A549 (cell line): ENCODE measurements around the gene RNPS1. TPM values are rescaled to one million over a fixed set of nuclear protein-coding genes. Genes with fewer than 3 reads are reported as not detected.
"Not testable (repeated sequence)": the region's sequence is repeated elsewhere in the genome, so short reads cannot be mapped to it uniquely, and the experiment has no call there.

Source experiments
- ATAC-seq, 2 experiments: fragments of 200-7000 bp in 1 of 2; fragments of >200 bp in 1 of 2; cut with Nextera tagmentation in 1 of 2; cut with Tn5 transposase in 1 of 2; 3 replicates each; pipeline versions ENCODE4 v1.8.0 to v1.9.1; 2018 to 2020; ENCODE audit warnings: mild to moderate bottlenecking in 1 of 2, moderate library complexity in 1 of 2
- CTCF ChIA-PET: fragments of 300-600 bp; sonication (Branson Sonifier 250); formaldehyde crosslinking; extraction: SDS; loops from one replicate; lab custom pipeline; 2021; ENCODE audit warnings: antibody characterized with exemption, inconsistent platforms; lab: Yijun Ruan, JAX
- POLR2A ChIA-PET: fragments of 350-600 bp; formaldehyde crosslinking; extraction: SDS; loops from one replicate; lab custom pipeline; 2021; ENCODE audit warnings: antibody characterized with exemption, inconsistent platforms; lab: Yijun Ruan, JAX
- DNase-seq, 2 experiments: peaks; one replicate each; pipeline versions ENCODE4 v3.0.0 to v3.0.0-alpha.2; 2011 to 2016; ENCODE audit warnings: low read depth in 1 of 2, low spot score in 1 of 2
- FAIRE-seq: peaks from 2 replicates; lab custom pipeline; 2011; peaks lifted over from hg19 to GRCh38; lab: Jason Lieb, UNC
- H3K27ac ChIP-seq, 2 experiments: fragments of >200 bp; sonication (Bioruptor Twin); formaldehyde crosslinking; 3 replicates each; pipeline ENCODE4 v1.5.1; 2016 to 2017
- H3K4me1 ChIP-seq: fragments of >200 bp; sonication (Bioruptor Twin); formaldehyde crosslinking; 3 replicates; pipeline ENCODE4 v1.6.1; 2016
- H3K4me2 ChIP-seq: fragments of >200 bp; sonication (Bioruptor Twin); formaldehyde crosslinking; 3 replicates; pipeline ENCODE4 v1.6.1; 2016
- H3K4me3 ChIP-seq: fragments of >200 bp; sonication (Bioruptor Twin); formaldehyde crosslinking; 3 replicates; pipeline ENCODE4 v1.5.1; 2016
- H3K9me3 ChIP-seq: fragments of >200 bp; sonication (Bioruptor Twin); formaldehyde crosslinking; 3 replicates; pipeline ENCODE4 v1.6.1; 2016
- BCL3 ChIP-seq: fragments of >200 bp; sonication (Bioruptor Twin); formaldehyde crosslinking; IDR thresholded peaks from 3 replicates; pipeline ENCODE4 v1.6.1; 2016
- BHLHE40 ChIP-seq: IDR thresholded peaks from 2 replicates; pipeline ENCODE4 v1.6.1; 2012; ENCODE audit warnings: low read depth, low read length, inconsistent platforms
- CBX2 ChIP-seq: fragments of 200-600 bp; sonication (generic); IDR thresholded peaks from 2 replicates; pipeline ENCODE4 v1.6.1; 2016; ENCODE audit warnings: low read depth, mild to moderate bottlenecking, borderline replicate concordance
- CTCF ChIP-seq: fragments of >200 bp; sonication (Bioruptor Twin); formaldehyde crosslinking; IDR thresholded peaks from 3 replicates; pipeline ENCODE4 v1.5.1; 2016
- EHMT2 ChIP-seq: fragments of 200-600 bp; sonication (generic); IDR thresholded peaks from 2 replicates; pipeline ENCODE4 v1.6.1; 2016; ENCODE audit warnings: antibody characterized with exemption, low read depth, mild to moderate bottlenecking, moderate library complexity
- GATA3 ChIP-seq: IDR thresholded peaks from 2 replicates; pipeline ENCODE4 v1.6.1; 2012; ENCODE audit warnings: borderline replicate concordance
- HOXA7 ChIP-seq: fragments of 250-450 bp; sonication (Bioruptor Pico); IDR thresholded peaks from 2 replicates; pipeline ENCODE4 v1.5.0; 2020; ENCODE audit warnings: mild to moderate bottlenecking, moderate library complexity
- KDM1A ChIP-seq: fragments of 200-600 bp; sonication (generic); IDR thresholded peaks from 2 replicates; pipeline ENCODE4 v1.6.1; 2016; ENCODE audit warnings: low read depth, mild to moderate bottlenecking
- MAFK ChIP-seq: fragments of 450-650 bp; IDR thresholded peaks from 2 replicates; pipeline ENCODE4 v1.6.1; 2014; ENCODE audit not compliant: partially characterized antibody
- MYC ChIP-seq: IDR thresholded peaks from 2 replicates; pipeline ENCODE4 v1.6.1; 2012; ENCODE audit warnings: mild to moderate bottlenecking, inconsistent platforms, low read length, improper control_type of control experiment, borderline replicate concordance
- PBX3 ChIP-seq: IDR thresholded peaks from 2 replicates; pipeline ENCODE4 v1.6.1; 2012
- POLR2A ChIP-seq: IDR thresholded peaks from 2 replicates; pipeline ENCODE4 v1.6.1; 2012; ENCODE audit warnings: mild to moderate bottlenecking, low read length
- POLR2AphosphoS2 ChIP-seq: conservative IDR thresholded peaks from 2 replicates; pipeline ENCODE4 v1.6.1; 2012; ENCODE audit warnings: low read length, improper control_type of control experiment, inconsistent platforms
- RAD21 ChIP-seq, 2 experiments: fragments of >200 bp in 1 of 2; sonication (Bioruptor Twin) in 1 of 2; formaldehyde crosslinking in 1 of 2; IDR thresholded peaks in 1 of 2; conservative IDR thresholded peaks in 1 of 2; 2 replicates in 1 of 2; 3 replicates in 1 of 2; pipeline ENCODE4 v1.6.1; 2012 to 2018; ENCODE audit warnings: inconsistent platforms in 1 of 2
- SMC3 ChIP-seq: fragments of >200 bp; sonication (Bioruptor Twin); formaldehyde crosslinking; IDR thresholded peaks from 3 replicates; pipeline ENCODE4 v1.6.1; 2018; ENCODE audit warnings: inconsistent platforms
- ZSCAN20 ChIP-seq: fragments of 250-450 bp; sonication (Bioruptor Pico); IDR thresholded peaks from 2 replicates; pipeline ENCODE4 v1.8.0; 2022; ENCODE audit warnings: mild to moderate bottlenecking, moderate library complexity
- WGBS: methylation state at CpG from one replicate; pipeline ENCODE4 v1.1.6; 2017; ENCODE audit errors: missing lambda C conversion rate; 5-methylcytosine and 5-hydroxymethylcytosine counted together
- polyA plus RNA-seq, 4 experiments: library from polyadenylated mRNA; depleted of rRNA in 3 of 4; stranded (reverse); fragments of >200 nt; fragmentation: RNase III in 1 of 4; extraction: RNeasy Plus Mini Kit Qiagen cat#74134 plus additional on column Dnase treatment in 1 of 4; gene quantifications; 2 replicates in 3 of 4; 3 replicates in 1 of 4; pipeline ENCODE4 v1.2.3, GENCODE V29; 2011 to 2017

RNPS1 gene
- polyA plus RNA-seq, 2 of the 4 experiments (the other 2 are of a cell fraction): 183 to 200 TPM

GRCh38 chr16:2244301-2244700 lies 23.6 kb downstream of the RNPS1 start:
- ChIA-PET CTCF (interaction anchor here (1.0 kb wide), 1 partner anchor 257 kb away, joined by 3 read pairs; no protein-coding TSS in a partner anchor), POLR2A (no interaction called here)
- ATAC-seq (peak; percentile 36 to 56; a peak in 5 of 6 replicates), DNase-seq (no peak), FAIRE-seq (no peak)
- no peak overlapping the region for H3K4me2 ChIP-seq
- H3K4me3 ChIP-seq: no peak overlapping the region
- H3K4me1 ChIP-seq: no peaks in the 10 kb centered on the region
- WGBS: 87% methylated on average over 15 of the region's 17 CpGs
- H3K27ac ChIP-seq: no peak overlapping the region
- TF ChIP-seq MAFK: no peak
- no peak for TF ChIP-seq ZSCAN20 (CRISPR knock-in tag)
- TF ChIP-seq BHLHE40: no peak
- TF ChIP-seq EHMT2: no peak
- no peak for TF ChIP-seq BCL3
- no peak for TF ChIP-seq CBX2
- H3K9me3 ChIP-seq: no peaks in the 10 kb centered on the region

- ATAC-seq: peak in 1 of 2 experiments; percentile 11; a peak in 3 of 6 replicates
- no peak overlapping the region for H3K4me3 ChIP-seq
- TF ChIP-seq POLR2AphosphoS2 (peak; percentile 18; the same call in 1 of the 2 replicates), PBX3 (no peak)
- CTCF ChIA-PET: interaction anchor here (1.0 kb wide), 1 partner anchor 258 kb away, joined by 3 read pairs; no protein-coding TSS in a partner anchor
- WGBS: 94% methylated on average over 11 of the region's 11 CpGs
- DNase-seq: no peak
- no peak overlapping the region for H3K4me2 ChIP-seq
- H3K9me3 ChIP-seq: no peaks in the 10 kb centered on the region
- no peaks in the 10 kb centered on the region for H3K4me1 ChIP-seq
- no peak for FAIRE-seq
- POLR2A ChIA-PET: interaction anchor here (1.3 kb wide), 1 partner anchor 8 kb away, joined by 4 read pairs; the partner anchor contains the start of gene ECI1
- no peak overlapping the region for H3K27ac ChIP-seq
These were observed 24.1 kb downstream of the RNPS1 start for GRCh38 chr16:2243781-2244180.

- no peak overlapping the region for H3K4me3 ChIP-seq
- ATAC-seq (peak; percentile 38 to 63), FAIRE-seq (no peak)
- no peak overlapping the region for H3K4me2 ChIP-seq
- TF ChIP-seq RAD21 (conservative IDR thresholded peaks at IDR 0.05 in 1 of 2, IDR thresholded peaks at IDR 0.05 in 1 of 2): peak in 1 of 2 experiments; percentile 23; a peak in 1 of 5 replicates
- no peak for TF ChIP-seq KDM1A
- TF ChIP-seq, all 56 proteins: peak for 1
- DNase-seq: peak; percentile 41 to 70
- 83% methylated on average over 8 of the region's 19 CpGs for WGBS
- no peak overlapping the region for H3K27ac ChIP-seq
- ChIA-PET CTCF (interaction anchor here (0.6 to 1.9 kb wide), 6 partner anchors 9 to 42 kb away, joined by 3 to 7 read pairs (median 3); partner anchors contain the start of gene ECI1), POLR2A (interaction anchor here (1.3 kb wide), 1 partner anchor 8 kb away, joined by 4 read pairs; the partner anchor contains the start of gene ECI1)
- H3K9me3 ChIP-seq: no peaks in the 10 kb centered on the region
- no peaks in the 10 kb centered on the region for H3K4me1 ChIP-seq
These were observed 24.8 kb downstream of the RNPS1 start for GRCh38 chr16:2243031-2243528.

- WGBS: 90% methylated on average over 11 of the region's 11 CpGs
- POLR2A ChIA-PET: interaction anchor here (1.3 kb wide), 1 partner anchor 9 kb away, joined by 4 read pairs; the partner anchor contains the start of gene ECI1
These were observed 25.3 kb downstream of the RNPS1 start for GRCh38 chr16:2242598-2242997.

GRCh38 chr16:2240331-2240730 lies 27.6 kb downstream of the RNPS1 start:
- CTCF ChIA-PET, FAIRE-seq, H3K9me3 ChIP-seq, H3K4me3 ChIP-seq, H3K4me2 ChIP-seq, ATAC-seq, POLR2A ChIA-PET, H3K27ac ChIP-seq, H3K4me1 ChIP-seq, DNase-seq: not testable (repeated sequence)
- WGBS: 71% methylated on average over 9 of the region's 9 CpGs

More at GRCh38 chr16:2242598-2242997, 25.3 kb downstream of the RNPS1 start:
- H3K4me3 ChIP-seq: no peak overlapping the region
- ATAC-seq (no peak), DNase-seq (no peak), FAIRE-seq (no peak)
- no peaks in the 10 kb centered on the region for H3K4me1 ChIP-seq
- no peak overlapping the region for H3K27ac ChIP-seq
- no peak for TF ChIP-seq GATA3
- TF ChIP-seq POLR2A: no peak
- no peak for TF ChIP-seq SMC3
- no peak for TF ChIP-seq CTCF
- TF ChIP-seq MYC: no peak
- no peak for TF ChIP-seq HOXA7
- H3K9me3 ChIP-seq: no peaks in the 10 kb centered on the region
- no peak overlapping the region for H3K4me2 ChIP-seq
- CTCF ChIA-PET: interaction anchor here (0.6 to 1.9 kb wide), 7 partner anchors 9 to 48 kb away, joined by 3 to 7 read pairs (median 3); partner anchors contain the start of gene ECI1
